Esophagus squamous epithelium (tissue), 5 donors: ENCODE measurements around the gene SEMA7A. TPM values are rescaled to one million over a fixed set of nuclear protein-coding genes. Genes with fewer than 3 reads are reported as not detected.
"Not testable (repeated sequence)": the region's sequence is repeated elsewhere in the genome, so short reads cannot be mapped to it uniquely, and the experiment has no call there.

ENCODE experiments used
- DNase-seq: peaks from one replicate; lab custom pipeline; 2025; lab: John Stamatoyannopoulos, UW
- H3K27ac ChIP-seq, 4 donors: fragments of 200-600 bp; sonication (generic); one replicate each; pipeline ENCODE4 v1.5.1; 2016 to 2019; ENCODE audit warnings: mild to moderate bottlenecking in 1 of 4
- H3K27me3 ChIP-seq, 4 donors: fragments of 200-600 bp; sonication (generic); 1 replicate in 3 of 4; 2 replicates in 1 of 4; pipeline versions ENCODE4 v1.5.1 to v1.6.0; 2017 to 2021; ENCODE audit warnings: antibody characterized with exemption in 1 of 4
- H3K36me3 ChIP-seq, 3 donors: fragments of 200-600 bp; sonication (generic); one replicate each; pipeline ENCODE4 v1.5.1; 2016 to 2019
- H3K4me1 ChIP-seq, 3 donors: fragments of 200-600 bp; sonication (generic); one replicate each; pipeline ENCODE4 v1.5.1; 2017 to 2019
- H3K4me3 ChIP-seq, 4 donors: fragments of 200-600 bp; sonication (generic); 1 replicate in 3 of 4; 2 replicates in 1 of 4; pipeline ENCODE4 v1.5.1; 2016 to 2019; ENCODE audit warnings: mild to moderate bottlenecking in 2 of 4, moderate library complexity in 1 of 4
- H3K9me3 ChIP-seq, 3 donors: fragments of 200-600 bp; sonication (generic); one replicate each; pipeline ENCODE4 v1.5.1; 2016 to 2019
- CTCF ChIP-seq, 6 experiments: fragments of 450-650 bp in 4 of 6; fragments of 200-600 bp in 2 of 6; sonication (generic) in 2 of 6; IDR thresholded peaks; one replicate each; pipeline ENCODE4 v1.5.1; 2016 to 2019; ENCODE audit warnings: antibody characterized with exemption in 6 of 6, mild to moderate bottlenecking in 4 of 6, moderate library complexity in 4 of 6
- POLR2A ChIP-seq, 4 donors: fragments of 450-650 bp; IDR thresholded peaks; one replicate each; pipeline ENCODE4 v1.6.1; 2017; ENCODE audit warnings: antibody characterized with exemption in 4 of 4, mild to moderate bottlenecking in 4 of 4, moderate library complexity in 3 of 4
- WGBS, 2 donors: methylation state at CpG; one replicate each; pipeline ENCODE4 v1.1.5; 2018; 5-methylcytosine and 5-hydroxymethylcytosine counted together
- intact Hi-C: fragments of 100-400 bp; cut with DNase I; formaldehyde crosslinking; loops from one replicate; pipeline ENCODE4 v1.15.0; 2022
- total RNA-seq, 4 donors: library from RNA; depleted of rRNA; stranded (reverse); fragments of >200 nt; gene quantifications; one replicate each; pipeline ENCODE4 v1.1.0, GENCODE V29; 2016
- donor health status: DM: yes; HTN: yes; CAD: no.

SEMA7A gene
- total RNA-seq, 4 donors from 2014 or later = 1.2 to 7.5 (median 2.9) TPM

GRCh38 chr15:74461847-74462511, 28.2 kb upstream of the SEMA7A start:
- no peaks in the 10 kb centered on the region for H3K27me3 ChIP-seq
- no peak for DNase-seq
- H3K4me1 ChIP-seq = peaks cover 10 to 29% (median 18%) of the 10 kb centered on the region in 3 donors
- no peaks in the 10 kb centered on the region for H3K9me3 ChIP-seq
- intact Hi-C loops = no loop called here
- peaks cover 0 to 32% (median 0%) of the 10 kb centered on the region in 3 donors for H3K36me3 ChIP-seq
- H3K4me3 ChIP-seq = peak overlapping the region; percentile 82 to 91 (median 86)
- WGBS, 2 donors = 17 to 20% methylated on average over 8 of the region's 8 CpGs
- no peak for TF ChIP-seq POLR2A (IDR thresholded peaks at IDR 0.05)
- H3K27ac ChIP-seq = peak overlapping the region; percentile 75 to 91 (median 88)

GRCh38 chr15:74460871-74461846, 27.4 kb upstream of the SEMA7A start, which contains the start of gene UBL7:
TSS of gene UBL7 (minus strand) at chr15:74461160. CDS start at chr15:74458867, 2,293 bp downstream.
- 1 to 2% methylated on average over 11 to 17 of the region's 54 CpGs for WGBS, 2 donors
- Histone ChIP-seq H3K4me3 (peak within 1 kb of the TSS; percentile 82 to 91 (median 86)), H3K27me3 (no peaks in the 10 kb centered on the region), H3K9me3 (no peaks in the 10 kb centered on the region), H3K36me3 (peaks cover 0 to 32% (median 0%) of the 10 kb centered on the region in 3 donors), H3K27ac (peak within 1 kb of the TSS; percentile 75 to 91 (median 88)), H3K4me1 (peaks cover 10 to 29% (median 18%) of the 10 kb centered on the region in 3 donors)
- DNase-seq = peak; percentile 93
- peak in 3 of 4 donors; percentile 61 to 89 (median 84) for TF ChIP-seq POLR2A (IDR thresholded peaks at IDR 0.05)
- peak in 4 of 6 experiments; percentile 8 to 49 (median 19) for TF ChIP-seq CTCF (IDR thresholded peaks at IDR 0.05)
- intact Hi-C loops = no loop called here

GRCh38 chr15:74460298-74460697, 26.5 kb upstream of the SEMA7A start:
- intact Hi-C loops = no loop called here
- Histone ChIP-seq H3K27me3 (no peaks in the 10 kb centered on the region), H3K4me3 (peak overlapping the region; percentile 82 to 91 (median 86)), H3K9me3 (no peaks in the 10 kb centered on the region), H3K36me3 (peaks cover 0 to 33% (median 3%) of the 10 kb centered on the region in 3 donors), H3K27ac (peak overlapping the region; percentile 75 to 91 (median 88)), H3K4me1 (peaks cover 10 to 29% (median 18%) of the 10 kb centered on the region in 3 donors)
- DNase-seq = no peak
- no peak for TF ChIP-seq POLR2A (IDR thresholded peaks at IDR 0.05)
- no peak for TF ChIP-seq CTCF (IDR thresholded peaks at IDR 0.05)
- 34 to 42% methylated on average over 2 of the region's 2 CpGs for WGBS, 2 donors

GRCh38 chr15:74459798-74460197, 26.0 kb upstream of the SEMA7A start:
- H3K27me3 ChIP-seq, DNase-seq, H3K9me3 ChIP-seq, H3K27ac ChIP-seq, intact Hi-C loops: not testable (repeated sequence)
- H3K36me3 ChIP-seq = peaks cover 0 to 38% (median 3%) of the 10 kb centered on the region in 3 donors
- 79 to 89% methylated on average over 5 to 13 of the region's 14 CpGs for WGBS, 2 donors
- H3K4me3 ChIP-seq = peak overlapping the region in 2 of 4 donors; percentile 85 to 88
- peaks cover 10 to 29% (median 18%) of the 10 kb centered on the region in 3 donors for H3K4me1 ChIP-seq

- whole genome bisulfite sequencing, 2 donors = 95 to 100% methylated on average over 3 of the region's 3 CpGs
- Histone ChIP-seq H3K27ac (no peak overlapping the region), H3K4me1 (peaks cover 10 to 29% (median 18%) of the 10 kb centered on the region in 3 donors), H3K36me3 (peaks cover 0 to 52% (median 3%) of the 10 kb centered on the region in 3 donors), H3K4me3 (no peak overlapping the region), H3K27me3 (no peaks in the 10 kb centered on the region), H3K9me3 (no peaks in the 10 kb centered on the region)
- no peak for DNase-seq
- intact Hi-C loops = no loop called here
- TF ChIP-seq CTCF (IDR thresholded peaks at IDR 0.05) = no peak
- no peak for TF ChIP-seq POLR2A (IDR thresholded peaks at IDR 0.05)
These were observed 24.7 kb upstream of the SEMA7A start for GRCh38 chr15:74458473-74458872.

GRCh38 chr15:74457036-74457435, 23.3 kb upstream of the SEMA7A start:
- H3K9me3 ChIP-seq, H3K27ac ChIP-seq, H3K27me3 ChIP-seq, intact Hi-C loops, H3K4me3 ChIP-seq, DNase-seq: not testable (repeated sequence)
- peaks cover 0 to 66% (median 4%) of the 10 kb centered on the region in 3 donors for H3K36me3 ChIP-seq
- peaks cover 9 to 20% (median 10%) of the 10 kb centered on the region in 3 donors for H3K4me1 ChIP-seq
- WGBS, 2 donors = 94 to 99% methylated on average over 10 of the region's 10 CpGs
